OCI-LY1 (cell line): ENCODE measurements around the gene BDNF.

ENCODE experiments used
- H2AFZ ChIP-seq: fragments of 200-600 bp; sonication (generic), shearing (Covaris generic); 2 replicates; pipeline ENCODE4 v1.6.0; 2014; ENCODE audit warnings: antibody characterized with exemption, mild to moderate bottlenecking, low read length
- H3F3A ChIP-seq: fragments of 200-600 bp; sonication (generic), shearing (Covaris generic); 2 replicates; pipeline ENCODE4 v1.6.0; 2014; ENCODE audit warnings: mild to moderate bottlenecking, antibody characterized with exemption, low read length, moderate library complexity; ENCODE audit not compliant: insufficient read depth
- H3K27ac ChIP-seq: fragments of 200-600 bp; sonication (generic); 2 replicates; pipeline ENCODE4 v1.5.1; 2014; ENCODE audit warnings: low read length, mixed run types, mild to moderate bottlenecking, low read depth; ENCODE audit not compliant: poor library complexity, severe bottlenecking
- H3K27me3 ChIP-seq: fragments of 200-600 bp; sonication (generic); 2 replicates; pipeline ENCODE4 v1.6.0; 2014; ENCODE audit warnings: antibody characterized with exemption, mild to moderate bottlenecking, low read length, moderate library complexity; ENCODE audit not compliant: insufficient read depth
- H3K36me3 ChIP-seq: fragments of 200-600 bp; sonication (generic); 2 replicates; pipeline ENCODE4 v1.6.1; 2014; ENCODE audit warnings: mild to moderate bottlenecking, antibody characterized with exemption, low read length, moderate library complexity, mixed read lengths; ENCODE audit not compliant: insufficient read depth
- H3K4me1 ChIP-seq: fragments of 200-600 bp; sonication (generic); 2 replicates; pipeline ENCODE4 v1.5.1; 2014; ENCODE audit warnings: mild to moderate bottlenecking, low read length, moderate library complexity; ENCODE audit not compliant: insufficient read depth, severe bottlenecking
- H3K4me2 ChIP-seq: fragments of 200-600 bp; sonication (generic), shearing (Covaris generic); 2 replicates; pipeline ENCODE4 v1.6.1; 2014; ENCODE audit warnings: low read length
- H3K4me3 ChIP-seq: fragments of 200-600 bp; sonication (generic); 2 replicates; pipeline ENCODE4 v1.5.1; 2014; ENCODE audit warnings: low read length, low read depth, mild to moderate bottlenecking, mixed read lengths; ENCODE audit not compliant: poor library complexity, severe bottlenecking
- H3K79me2 ChIP-seq: fragments of 200-600 bp; shearing (Covaris generic); 2 replicates; pipeline ENCODE4 v1.6.1; 2016; ENCODE audit warnings: mixed run types, low read length, mixed read lengths; ENCODE audit not compliant: insufficient read depth
- H3K9ac ChIP-seq: fragments of 200-600 bp; sonication (generic), shearing (Covaris generic); 2 replicates; pipeline ENCODE4 v1.6.1; 2014; ENCODE audit warnings: mild to moderate bottlenecking, low read length, mixed read lengths
- H3K9me2 ChIP-seq: fragments of 200-600 bp; sonication (generic), shearing (Covaris generic); 2 replicates; pipeline ENCODE4 v1.6.1; 2014; ENCODE audit warnings: low read depth, mild to moderate bottlenecking, low read length, mixed read lengths
- H3K9me3 ChIP-seq: fragments of 200-600 bp; shearing (Covaris generic); 2 replicates; pipeline ENCODE4 v1.6.1; 2014; ENCODE audit warnings: low read length, mixed read lengths
- H4K20me1 ChIP-seq: fragments of 200-600 bp; sonication (generic), shearing (Covaris generic); 2 replicates; pipeline ENCODE4 v1.6.0; 2016; ENCODE audit warnings: mild to moderate bottlenecking, low read length; ENCODE audit not compliant: insufficient read depth
- EZH2 ChIP-seq: fragments of 200-600 bp; sonication (generic), shearing (Covaris generic); IDR thresholded peaks from 2 replicates; pipeline ENCODE4 v1.8.0; 2017; ENCODE audit warnings: borderline replicate concordance, mixed run types, mild to moderate bottlenecking, antibody characterized with exemption, low read length, moderate library complexity, mixed read lengths
- TF ChIP-seq, protein P1 (sequence below): fragments of 200-600 bp; sonication (generic), shearing (Covaris generic); IDR thresholded peaks from 2 replicates; pipeline ENCODE4 v1.5.1; 2017; ENCODE audit warnings: mild to moderate bottlenecking, antibody characterized with exemption, low read length, moderate library complexity, mixed read lengths

Gene BDNF

DNA sequence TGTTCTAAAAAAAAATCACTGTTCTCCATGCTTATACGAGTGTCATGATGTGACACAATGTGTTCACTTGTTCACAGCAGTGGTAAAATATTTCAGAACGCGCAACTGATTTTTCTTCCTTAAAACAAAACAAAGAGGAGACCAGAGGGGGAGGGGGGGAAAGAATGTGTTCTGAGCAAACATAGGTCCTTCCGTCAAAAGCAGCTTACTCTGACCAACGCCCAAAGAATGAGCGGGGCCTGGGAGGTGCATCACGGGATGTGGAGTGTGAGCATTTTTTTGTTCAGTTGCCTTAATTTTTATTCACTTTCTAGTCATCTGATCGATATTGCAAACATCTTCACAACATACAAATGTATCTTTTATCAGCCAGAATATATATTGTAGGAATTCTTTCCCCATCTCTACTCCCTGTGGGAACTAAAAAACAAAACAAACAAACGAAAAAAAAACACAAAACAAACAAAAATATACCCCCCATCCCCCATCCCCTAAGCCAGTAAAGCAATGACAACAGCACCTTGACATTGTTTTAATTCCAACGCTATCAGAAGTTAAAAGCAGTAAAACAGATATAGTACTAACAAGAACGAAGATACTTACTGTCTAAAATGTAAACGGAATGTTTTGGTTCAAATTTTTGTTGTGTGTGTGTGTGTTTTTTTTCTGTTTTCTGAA, 43.3 kb downstream of the BDNF start:
- no peaks in the 10 kb centered on the region for H3K4me1 ChIP-seq
- no peak overlapping the region for H3K27ac ChIP-seq
- no peaks in the 10 kb centered on the region for H3K36me3 ChIP-seq
- no peak overlapping the region for H3K4me3 ChIP-seq
- TF ChIP-seq, protein P1, sequence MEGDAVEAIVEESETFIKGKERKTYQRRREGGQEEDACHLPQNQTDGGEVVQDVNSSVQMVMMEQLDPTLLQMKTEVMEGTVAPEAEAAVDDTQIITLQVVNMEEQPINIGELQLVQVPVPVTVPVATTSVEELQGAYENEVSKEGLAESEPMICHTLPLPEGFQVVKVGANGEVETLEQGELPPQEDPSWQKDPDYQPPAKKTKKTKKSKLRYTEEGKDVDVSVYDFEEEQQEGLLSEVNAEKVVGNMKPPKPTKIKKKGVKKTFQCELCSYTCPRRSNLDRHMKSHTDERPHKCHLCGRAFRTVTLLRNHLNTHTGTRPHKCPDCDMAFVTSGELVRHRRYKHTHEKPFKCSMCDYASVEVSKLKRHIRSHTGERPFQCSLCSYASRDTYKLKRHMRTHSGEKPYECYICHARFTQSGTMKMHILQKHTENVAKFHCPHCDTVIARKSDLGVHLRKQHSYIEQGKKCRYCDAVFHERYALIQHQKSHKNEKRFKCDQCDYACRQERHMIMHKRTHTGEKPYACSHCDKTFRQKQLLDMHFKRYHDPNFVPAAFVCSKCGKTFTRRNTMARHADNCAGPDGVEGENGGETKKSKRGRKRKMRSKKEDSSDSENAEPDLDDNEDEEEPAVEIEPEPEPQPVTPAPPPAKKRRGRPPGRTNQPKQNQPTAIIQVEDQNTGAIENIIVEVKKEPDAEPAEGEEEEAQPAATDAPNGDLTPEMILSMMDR, result no peak
- no peak for TF ChIP-seq EZH2
- no peaks in the 10 kb centered on the region for H3K27me3 ChIP-seq
- no peaks in the 10 kb centered on the region for H3K9me2 ChIP-seq
- no peaks in the 10 kb centered on the region for H3F3A ChIP-seq
- no peak overlapping the region for H3K9ac ChIP-seq
- no peaks in the 10 kb centered on the region for H3K9me3 ChIP-seq
- H3K79me2 ChIP-seq, result no peaks in the 10 kb centered on the region
- no peaks in the 10 kb centered on the region for H4K20me1 ChIP-seq
- H3K4me2 ChIP-seq, result no peak overlapping the region
- no peak overlapping the region for H2AFZ ChIP-seq

DNA sequence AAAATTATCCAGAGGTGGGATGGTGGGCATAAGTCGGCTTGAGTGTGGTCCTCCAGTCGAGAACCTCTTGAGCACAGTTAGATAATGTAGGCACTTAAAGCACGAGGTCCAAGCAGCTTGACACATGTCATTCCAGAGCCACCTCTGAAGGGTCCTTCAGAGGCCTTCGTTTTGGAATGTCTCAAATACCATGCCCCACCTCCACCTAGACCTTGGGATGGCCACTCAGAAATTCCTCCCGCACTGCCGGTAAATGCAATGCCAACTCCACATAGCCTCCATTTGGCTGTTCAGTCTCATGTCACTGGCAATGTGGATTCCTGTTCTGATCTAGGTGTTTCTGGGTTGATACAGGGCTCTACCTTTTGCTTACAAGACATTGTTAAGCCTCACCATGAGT, 43.9 kb downstream of the BDNF start:
- no peak overlapping the region for H3K4me2 ChIP-seq
- H3K27me3 ChIP-seq, result no peaks in the 10 kb centered on the region

DNA sequence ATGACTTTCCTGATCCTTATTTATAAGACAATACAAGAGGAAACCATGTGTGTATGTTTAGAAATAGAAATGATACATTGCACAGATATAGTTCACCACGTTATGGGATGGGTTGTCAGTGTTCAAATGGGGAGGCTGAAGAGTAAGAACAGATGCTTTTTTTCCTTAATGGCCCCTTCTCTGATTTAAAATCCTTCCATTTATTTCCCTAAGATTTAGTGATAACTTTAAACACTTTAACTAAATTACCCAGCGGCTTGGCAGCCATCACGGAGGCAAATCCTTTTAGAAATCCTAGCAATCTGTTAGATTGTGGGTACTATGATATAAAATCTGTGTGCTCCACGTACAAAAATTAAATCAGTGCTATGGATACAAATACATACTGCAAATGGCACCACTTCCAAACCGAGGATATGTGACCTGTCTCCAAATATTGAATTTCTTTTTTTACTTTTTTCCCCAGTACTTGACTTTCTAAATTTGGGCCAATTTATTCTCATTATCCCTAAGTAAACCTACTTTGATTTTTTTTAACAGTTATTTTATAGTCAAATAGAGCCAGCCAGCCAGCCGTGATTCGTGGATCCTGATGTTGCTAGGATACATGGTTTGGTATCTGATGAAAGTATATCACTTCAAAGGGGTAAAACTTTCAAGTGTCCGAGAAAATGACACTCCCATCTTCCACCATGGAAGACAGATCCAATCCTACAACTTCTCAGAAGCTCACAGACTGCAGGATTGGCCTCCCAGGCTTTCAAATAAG, 46.1 kb downstream of the BDNF start:
- no peak overlapping the region for H3K27ac ChIP-seq
- H3K9me2 ChIP-seq, result no peaks in the 10 kb centered on the region
- no peaks in the 10 kb centered on the region for H4K20me1 ChIP-seq
- H3K36me3 ChIP-seq, result no peaks in the 10 kb centered on the region
- no peaks in the 10 kb centered on the region for H3K9me3 ChIP-seq
- no peaks in the 10 kb centered on the region for H3K79me2 ChIP-seq
- H3K4me1 ChIP-seq, result no peaks in the 10 kb centered on the region
- no peaks in the 10 kb centered on the region for H3K27me3 ChIP-seq
- H2AFZ ChIP-seq, result no peak overlapping the region
- no peaks in the 10 kb centered on the region for H3F3A ChIP-seq
- TF ChIP-seq, protein P1, result no peak
- no peak for TF ChIP-seq EZH2
- H3K4me2 ChIP-seq, result no peak overlapping the region
- H3K4me3 ChIP-seq, result no peak overlapping the region
- no peak overlapping the region for H3K9ac ChIP-seq

More for the DNA sequence above, 43.9 kb downstream of the BDNF start:
- H4K20me1 ChIP-seq, result no peaks in the 10 kb centered on the region
- H3K9me3 ChIP-seq, result no peaks in the 10 kb centered on the region
- no peak overlapping the region for H2AFZ ChIP-seq
- no peak overlapping the region for H3K4me3 ChIP-seq
- no peak for TF ChIP-seq EZH2
- TF ChIP-seq, protein P1, result no peak
- no peaks in the 10 kb centered on the region for H3K36me3 ChIP-seq
- no peak overlapping the region for H3K27ac ChIP-seq
- no peak overlapping the region for H3K9ac ChIP-seq
- H3K79me2 ChIP-seq, result no peaks in the 10 kb centered on the region
- H3K4me1 ChIP-seq, result no peaks in the 10 kb centered on the region
- no peaks in the 10 kb centered on the region for H3K9me2 ChIP-seq
- H3F3A ChIP-seq, result no peaks in the 10 kb centered on the region
